GM12878 (cell line): ENCODE measurements around the gene DNA2. TPM values are rescaled to one million over a fixed set of nuclear protein-coding genes. Genes with fewer than 3 reads are reported as not detected.

Experiments
- ATAC-seq: fragments of 200-7000 bp; cut with Tn5 transposase; 3 replicates; pipeline ENCODE4 v1.9.1; 2020; ENCODE audit warnings: mild to moderate bottlenecking, moderate library complexity
- BruUV-seq: library from RNA; stranded (reverse); fragments of 400-500 nt; replicated peaks from 2 replicates; lab custom pipeline; 2021; lab: Mats Ljungman, UMichigan
- CTCF ChIA-PET: fragments of 300-600 bp; sonication (Branson Sonifier 250); formaldehyde crosslinking; extraction: SDS; loops from one replicate; lab custom pipeline; 2021; ENCODE audit warnings: inconsistent platforms; lab: Yijun Ruan, JAX
- POLR2A ChIA-PET: fragments of 350-600 bp; formaldehyde crosslinking; extraction: SDS; loops from one replicate; lab custom pipeline; 2021; ENCODE audit warnings: inconsistent platforms; lab: Charles Lee
- RAD21 ChIA-PET: fragments of 300-600 bp; sonication (Branson Sonifier 250); formaldehyde crosslinking; loops from one replicate; lab custom pipeline; 2023; ENCODE audit warnings: antibody characterized with exemption; ENCODE audit not compliant: unreplicated experiment; lab: Charles Lee
- SMC1A ChIA-PET: fragments of 300-600 bp; sonication (Branson Sonifier 250); formaldehyde crosslinking; loops from one replicate; lab custom pipeline; 2023; ENCODE audit not compliant: unreplicated experiment, uncharacterized antibody; lab: Charles Lee
- DNase-seq: peaks from one replicate; pipeline ENCODE4 v3.0.0-alpha.2; 2011; ENCODE audit warnings: low read depth, low spot score
- FAIRE-seq: peaks from 3 replicates; lab custom pipeline; 2011; peaks lifted over from hg19 to GRCh38; lab: Jason Lieb, UNC
- H2AFZ ChIP-seq: 2 replicates; pipeline ENCODE4 v1.6.0; 2011; ENCODE audit warnings: low read depth, low read length, control low read depth; ENCODE audit not compliant: control insufficient read depth
- H3K27ac ChIP-seq: 2 replicates; pipeline ENCODE4 v1.5.1; 2011; ENCODE audit warnings: control low read depth; ENCODE audit not compliant: control insufficient read depth, insufficient read depth
- H3K27me3 ChIP-seq, 2 experiments: replicated peaks in 1 of 2; 2 replicates each; pipeline versions ENCODE4 v1.6.0 to v1.6.1; 2011; ENCODE audit warnings: low read length in 1 of 2; ENCODE audit not compliant: control insufficient read depth in 2 of 2, insufficient read depth in 2 of 2
- H3K36me3 ChIP-seq, 2 experiments: 2 replicates each; pipeline ENCODE4 v1.5.1; 2011; ENCODE audit warnings: low read length in 1 of 2; ENCODE audit not compliant: control insufficient read depth in 2 of 2, insufficient read depth in 2 of 2
- H3K4me1 ChIP-seq: 2 replicates; pipeline ENCODE4 v1.6.1; 2011; ENCODE audit warnings: mild to moderate bottlenecking, low read length, moderate library complexity, mixed read lengths; ENCODE audit not compliant: control insufficient read depth, insufficient read depth
- H3K4me2 ChIP-seq: 2 replicates; pipeline ENCODE4 v1.6.0; 2011; ENCODE audit warnings: control low read depth; ENCODE audit not compliant: control insufficient read depth, insufficient read depth
- H3K4me3 ChIP-seq: fragments of 200-600 bp; sonication (generic); 2 replicates; pipeline ENCODE4 v1.5.1; 2016
- H3K79me2 ChIP-seq: 2 replicates; pipeline ENCODE4 v1.6.0; 2011; ENCODE audit warnings: low read length; ENCODE audit not compliant: control insufficient read depth, insufficient read depth
- H3K9ac ChIP-seq: 2 replicates; pipeline ENCODE4 v1.8.0; 2011; ENCODE audit warnings: low read length, control low read depth, mixed read lengths; ENCODE audit not compliant: control insufficient read depth, insufficient read depth
- H3K9me3 ChIP-seq: replicated peaks from 3 replicates; pipeline ENCODE4 v1.5.1; 2011; ENCODE audit warnings: mild to moderate bottlenecking, low read length; ENCODE audit not compliant: control insufficient read depth, insufficient read depth
- H4K20me1 ChIP-seq: 2 replicates; pipeline ENCODE4 v1.6.0; 2011; ENCODE audit not compliant: control insufficient read depth, insufficient read depth
- BCLAF1 ChIP-seq: fragments of 450-650 bp; IDR thresholded peaks from 2 replicates; pipeline ENCODE4 v1.6.1; 2017; ENCODE audit warnings: antibody characterized with exemption, mild to moderate bottlenecking, moderate library complexity
- CBFB ChIP-seq: IDR thresholded peaks from 2 replicates; pipeline ENCODE4 v1.6.1; 2016; ENCODE audit warnings: antibody characterized with exemption, low read depth
- CHD2 ChIP-seq: IDR thresholded peaks from 2 replicates; pipeline ENCODE4 v1.6.1; 2011; ENCODE audit warnings: low read depth, low read length, improper control_type of control experiment, borderline replicate concordance
- CREB1 ChIP-seq: IDR thresholded peaks from 2 replicates; pipeline ENCODE4 v1.6.1; 2012; ENCODE audit warnings: low read depth, mild to moderate bottlenecking, inconsistent platforms
- CTCF ChIP-seq, 3 experiments: IDR thresholded peaks in 2 of 3; conservative IDR thresholded peaks in 1 of 3; 2 replicates each; pipeline ENCODE4 v1.5.1; 2011; ENCODE audit warnings: low read depth in 3 of 3, low read length in 3 of 3, mild to moderate bottlenecking in 3 of 3, control low read depth in 2 of 3, moderate library complexity in 2 of 3, inconsistent platforms in 1 of 3, mixed read lengths in 1 of 3; ENCODE audit not compliant: control insufficient read depth in 2 of 3, insufficient read depth in 1 of 3; ENCODE audit errors: extremely low read depth in 1 of 3
- KDM1A ChIP-seq: fragments of 200-600 bp; sonication (generic); IDR thresholded peaks from 2 replicates; pipeline ENCODE4 v1.6.1; 2016; ENCODE audit warnings: borderline replicate concordance
- KLF5 ChIP-seq: fragments of 450-650 bp; IDR thresholded peaks from 2 replicates; pipeline ENCODE4 v1.6.1; 2014; ENCODE audit warnings: mild to moderate bottlenecking; ENCODE audit not compliant: partially characterized antibody
- NR2F1 ChIP-seq: fragments of 450-650 bp; conservative IDR thresholded peaks from 2 replicates; pipeline ENCODE4 v1.6.1; 2017; ENCODE audit warnings: mild to moderate bottlenecking
- SMARCA5 ChIP-seq: fragments of 450-650 bp; IDR thresholded peaks from 2 replicates; pipeline ENCODE4 v1.6.1; 2017; ENCODE audit warnings: mild to moderate bottlenecking
- SP1 ChIP-seq: IDR thresholded peaks from one replicate; pipeline ENCODE4 v1.6.1; 2011; ENCODE audit warnings: low read depth, low read length
- WRNIP1 ChIP-seq: IDR thresholded peaks from 2 replicates; pipeline ENCODE4 v1.6.1; 2011; ENCODE audit warnings: low read depth, low read length, improper control_type of control experiment, borderline replicate concordance
- ZBED1 ChIP-seq: IDR thresholded peaks from 2 replicates; pipeline ENCODE4 v1.6.1; 2016; ENCODE audit warnings: borderline replicate concordance
- ZBTB40 ChIP-seq: fragments of 450-650 bp; IDR thresholded peaks from 2 replicates; pipeline ENCODE4 v1.6.1; 2016; ENCODE audit warnings: mild to moderate bottlenecking, moderate library complexity, borderline replicate concordance
- ZNF207 ChIP-seq: fragments of 450-650 bp; IDR thresholded peaks from 2 replicates; pipeline ENCODE4 v1.6.1; 2014; ENCODE audit warnings: antibody characterized with exemption, mild to moderate bottlenecking, borderline replicate concordance
- ZNF274 ChIP-seq: IDR thresholded peaks from one replicate; pipeline ENCODE4 v1.8.0; 2011; ENCODE audit not compliant: insufficient read length, insufficient read depth
- WGBS: methylation state at CpG from one replicate; pipeline ENCODE4 v1.1.6; 2016; ENCODE audit warnings: low lambda C conversion rate; ENCODE audit not compliant: insufficient replicate concordance, insufficient coverage; ENCODE audit errors: missing lambda C conversion rate; 5-methylcytosine and 5-hydroxymethylcytosine counted together
- in situ Hi-C: fragments of 300-500 bp; cut with MboI; formaldehyde crosslinking; loops from 9 replicates; pipeline ENCODE4 v1.14.3; 2018; ENCODE audit warnings: mixed read lengths
- intact Hi-C: fragments of 100-400 bp; cut with micrococcal nuclease; formaldehyde crosslinking; loops from one replicate; pipeline ENCODE4 v1.14.2; 2022; ENCODE audit not compliant: unreplicated experiment
- polyA plus RNA-seq, 11 experiments: library from polyadenylated mRNA; depleted of rRNA in 4 of 11; unstranded in 6 of 11; stranded (reverse) in 5 of 11; fragments of >200 nt; fragmentation: Nextera tagmentation in 4 of 11; fragmentation: Illumina TruSeq in 1 of 11; extraction: Ambion mirVana in 4 of 11; extraction: Trizol in 1 of 11; gene quantifications; 1 replicate in 1 of 11; 2 replicates in 10 of 11; pipeline versions ENCODE4 v1.2.1 to v1.2.3, GENCODE V29; 2011 to 2016; ENCODE audit warnings: inconsistent platforms in 2 of 11, missing spikeins in 2 of 11, low read depth in 1 of 11
- total RNA-seq, 4 experiments: library from RNA; depleted of rRNA in 3 of 4; stranded (reverse); fragments of >200 nt in 3 of 4; fragmentation: Illumina TruSeq in 1 of 4; extraction: Trizol in 1 of 4; gene quantifications; 2 replicates each; pipeline versions ENCODE4 v1.2.1 to v1.2.3, GENCODE V29; 2013 to 2021
- TF ChIP-seq, protein P1 (sequence below): IDR thresholded peaks from 2 replicates; pipeline ENCODE4 v1.6.1; 2011; ENCODE audit warnings: mild to moderate bottlenecking, low read depth, low read length, moderate library complexity; ENCODE audit not compliant: insufficient replicate concordance

Gene DNA2
- total and polyA plus RNA-seq, 10 of the 15 experiments (the other 5 are each of a cell fraction or from before 2014, with no cell fraction given) = 17.7 to 41.8 (median 28.4) TPM

GRCh38 chr10:68492118-68492517, 20.3 kb upstream of the DNA2 start:
- Histone ChIP-seq H3K79me2 (no peaks in the 10 kb centered on the region), H3K27ac (no peak overlapping the region), H3K9me3 (no peaks in the 10 kb centered on the region), H3K36me3 (no peaks in the 10 kb centered on the region; a peak in 1 of 4 replicates), H3K4me1 (no peaks in the 10 kb centered on the region), H3K27me3 (no peaks in the 10 kb centered on the region), H4K20me1 (no peaks in the 10 kb centered on the region), H3K4me3 (no peak overlapping the region), H3K9ac (no peak overlapping the region), H2AFZ (no peak overlapping the region), H3K4me2 (no peak overlapping the region)
- no peak for DNase-seq
- CTCF ChIA-PET = no interaction called here
- FAIRE-seq = no peak
- intact Hi-C loops = no loop called here
- RAD21 ChIA-PET = no interaction called here
- ATAC-seq = no peak
- SMC1A ChIA-PET = no interaction called here
- BruUV-seq = no TSS peak
- WGBS = 93% methylated on average over 2 of the region's 2 CpGs
- in situ Hi-C loops = no loop called here
- POLR2A ChIA-PET = no interaction called here
- TF ChIP-seq CREB1 (no peak), KDM1A (no peak), ZNF274 (no peak), NR2F1 (no peak), ZNF207 (no peak), BCLAF1 (no peak), SP1 (no peak), KLF5 (no peak), CHD2 (no peak), ZBTB40 (no peak), CBFB (no peak), WRNIP1 (no peak), ZBED1 (no peak), SMARCA5 (no peak), CTCF (IDR thresholded peaks at IDR 0.05 in 2 of 3, conservative IDR thresholded peaks at IDR 0.05 in 1 of 3; ENCODE audit: control insufficient read depth in 2 of 3, extremely low read depth in 1 of 3, insufficient read depth in 1 of 3, low read depth in 3 of 3, low read length in 3 of 3) (no peak)
- TF ChIP-seq, protein P1, sequence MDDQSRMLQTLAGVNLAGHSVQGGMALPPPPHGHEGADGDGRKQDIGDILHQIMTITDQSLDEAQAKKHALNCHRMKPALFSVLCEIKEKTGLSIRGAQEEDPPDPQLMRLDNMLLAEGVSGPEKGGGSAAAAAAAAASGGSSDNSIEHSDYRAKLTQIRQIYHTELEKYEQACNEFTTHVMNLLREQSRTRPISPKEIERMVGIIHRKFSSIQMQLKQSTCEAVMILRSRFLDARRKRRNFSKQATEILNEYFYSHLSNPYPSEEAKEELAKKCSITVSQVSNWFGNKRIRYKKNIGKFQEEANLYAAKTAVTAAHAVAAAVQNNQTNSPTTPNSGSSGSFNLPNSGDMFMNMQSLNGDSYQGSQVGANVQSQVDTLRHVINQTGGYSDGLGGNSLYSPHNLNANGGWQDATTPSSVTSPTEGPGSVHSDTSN = no peak
